Neural crest cell (in vitro differentiated cells): ENCODE data around the gene GALNT5. TPM values are rescaled to one million over a fixed set of nuclear protein-coding genes. Genes with fewer than 3 reads are reported as not detected.
A peak's percentile ranks its signal among the peaks of the same experiment; 100 is the strongest.

Source experiments
- DNase-seq: peaks from one replicate; pipeline ENCODE4 v3.0.0; 2021; ENCODE audit warnings: low read depth, mixed read lengths, low spot score
- H3K27ac Mint-ChIP-seq: one replicate; pipeline ENCODE4 v1.8.0; 2021; ENCODE audit warnings: mild to moderate bottlenecking, mixed read lengths; ENCODE audit not compliant: unreplicated experiment
- H3K27me3 Mint-ChIP-seq: 2 replicates; pipeline ENCODE4 v1.8.0; 2021; ENCODE audit warnings: low read depth, mild to moderate bottlenecking, mixed read lengths
- H3K36me3 Mint-ChIP-seq: 2 replicates; pipeline ENCODE4 v1.8.0; 2021; ENCODE audit warnings: low read depth, mild to moderate bottlenecking, mixed read lengths
- H3K4me1 Mint-ChIP-seq: 2 replicates; pipeline ENCODE4 v1.8.0; 2021; ENCODE audit warnings: mixed read lengths
- H3K4me3 Mint-ChIP-seq: one replicate; pipeline ENCODE4 v1.8.0; 2021; ENCODE audit warnings: mild to moderate bottlenecking, mixed read lengths
- H3K9me3 Mint-ChIP-seq: 2 replicates; pipeline ENCODE4 v1.8.0; 2021; ENCODE audit warnings: mixed read lengths
- CTCF ChIP-seq: fragments of 200-600 bp; sonication (generic); conservative IDR thresholded peaks from 2 replicates; pipeline ENCODE4 v1.5.0; 2021; ENCODE audit warnings: antibody characterized with exemption, mild to moderate bottlenecking
- total RNA-seq: library from RNA; stranded (reverse); gene quantifications from 2 replicates; pipeline ENCODE4 v1.2.1, GENCODE V29; 2021

GALNT5 gene
- total RNA-seq, 1 donor from 2014 or later = 0.12 TPM

GRCh38 chr2:157245144-157245840 lies 12.2 kb upstream of the GALNT5 start:
- H3K4me1 Mint-ChIP-seq = peaks cover 21% of the 10 kb centered on the region
- peaks cover 2% of the 10 kb centered on the region for H3K9me3 Mint-ChIP-seq
- no peak for DNase-seq
- H3K27ac Mint-ChIP-seq = no peak overlapping the region
- TF ChIP-seq CTCF = no peak
- no peaks in the 10 kb centered on the region for H3K36me3 Mint-ChIP-seq
- peaks cover 4% of the 10 kb centered on the region for H3K27me3 Mint-ChIP-seq
- H3K4me3 Mint-ChIP-seq = no peak overlapping the region

- Mint-ChIP-seq H3K4me3 (no peak overlapping the region), H3K9me3 (peaks cover 2% of the 10 kb centered on the region), H3K27me3 (peaks cover 4% of the 10 kb centered on the region), H3K36me3 (no peaks in the 10 kb centered on the region), H3K4me1 (peaks cover 21% of the 10 kb centered on the region), H3K27ac (no peak overlapping the region)
- TF ChIP-seq CTCF = no peak
- DNase-seq = no peak
Measured at GRCh38 chr2:157245846-157246764, 11.4 kb upstream of the GALNT5 start.

GRCh38 chr2:157246765-157247407 lies 10.6 kb upstream of the GALNT5 start:
- peak overlapping the region; percentile 1 for H3K27ac Mint-ChIP-seq
- peaks cover 2% of the 10 kb centered on the region for H3K9me3 Mint-ChIP-seq
- no peak for DNase-seq
- H3K27me3 Mint-ChIP-seq = peaks cover 4% of the 10 kb centered on the region
- H3K4me3 Mint-ChIP-seq = no peak overlapping the region
- H3K4me1 Mint-ChIP-seq = peaks cover 21% of the 10 kb centered on the region
- no peaks in the 10 kb centered on the region for H3K36me3 Mint-ChIP-seq
- TF ChIP-seq CTCF = no peak

- Mint-ChIP-seq H3K4me1 (peaks cover 17% of the 10 kb centered on the region), H3K36me3 (no peaks in the 10 kb centered on the region), H3K4me3 (no peak overlapping the region), H3K9me3 (peaks cover 2% of the 10 kb centered on the region), H3K27me3 (no peaks in the 10 kb centered on the region), H3K27ac (no peak overlapping the region)
- no peak for TF ChIP-seq CTCF
- DNase-seq = no peak
Measured at GRCh38 chr2:157250836-157251235, 6.7 kb upstream of the GALNT5 start.

GRCh38 chr2:157251932-157252331 lies 5.6 kb upstream of the GALNT5 start:
- no peak for DNase-seq
- TF ChIP-seq CTCF = no peak
- H3K4me3 Mint-ChIP-seq = no peak overlapping the region
- H3K27me3 Mint-ChIP-seq = no peaks in the 10 kb centered on the region
- H3K9me3 Mint-ChIP-seq = peaks cover 2% of the 10 kb centered on the region
- H3K4me1 Mint-ChIP-seq = peaks cover 6% of the 10 kb centered on the region
- no peak overlapping the region for H3K27ac Mint-ChIP-seq
- no peaks in the 10 kb centered on the region for H3K36me3 Mint-ChIP-seq
